ENCODE measurements around the gene PRXL2A. TPM values are rescaled to one million over a fixed set of nuclear protein-coding genes. Genes with fewer than 3 reads are reported as not detected.

PRXL2A gene
- total RNA-seq, 1 donor from 2014 or later = 87.0 TPM

DNA sequence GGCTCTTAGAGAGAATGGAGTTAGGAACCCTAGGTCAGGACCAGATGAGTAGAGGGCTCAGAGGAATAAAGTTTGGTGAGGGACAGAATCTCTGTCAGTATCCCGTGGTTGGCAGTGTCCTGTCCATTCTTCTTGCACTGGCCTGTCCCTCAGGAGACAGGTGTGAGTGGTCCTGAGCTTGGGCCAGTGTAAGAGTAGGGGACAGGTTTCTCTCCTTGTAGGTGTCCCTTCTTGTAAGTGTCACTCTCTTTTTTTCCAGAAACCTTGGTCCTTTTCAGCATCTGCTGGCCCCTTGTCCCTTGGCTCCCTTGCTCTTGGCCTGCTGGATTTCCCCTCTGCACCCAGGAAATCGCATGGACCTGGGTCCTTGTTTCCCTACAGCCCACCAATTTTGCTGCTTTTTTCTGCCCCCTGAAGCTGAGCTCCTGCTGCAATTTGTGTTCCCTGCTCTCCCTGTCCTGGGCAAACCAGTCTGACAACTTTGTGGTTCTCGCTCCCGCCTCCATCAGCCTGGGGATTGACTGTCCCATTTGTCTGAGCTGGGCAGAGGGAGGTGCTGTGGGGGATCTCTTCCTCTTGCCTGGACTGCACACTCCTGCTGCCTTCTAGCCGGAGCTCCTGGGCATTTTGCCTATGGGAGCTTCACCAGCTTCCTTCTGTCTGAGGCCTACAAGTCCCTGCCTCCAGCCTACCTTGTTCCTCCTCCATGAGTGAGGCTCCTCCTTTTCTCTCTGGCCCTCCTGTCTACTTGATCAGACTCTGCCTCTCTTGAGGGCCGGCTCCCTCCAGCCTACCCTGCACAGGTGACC lies 52.3 kb downstream of the PRXL2A start:
- DNase-seq (ENCODE audit: low read depth, low spot score) = no peak

DNA sequence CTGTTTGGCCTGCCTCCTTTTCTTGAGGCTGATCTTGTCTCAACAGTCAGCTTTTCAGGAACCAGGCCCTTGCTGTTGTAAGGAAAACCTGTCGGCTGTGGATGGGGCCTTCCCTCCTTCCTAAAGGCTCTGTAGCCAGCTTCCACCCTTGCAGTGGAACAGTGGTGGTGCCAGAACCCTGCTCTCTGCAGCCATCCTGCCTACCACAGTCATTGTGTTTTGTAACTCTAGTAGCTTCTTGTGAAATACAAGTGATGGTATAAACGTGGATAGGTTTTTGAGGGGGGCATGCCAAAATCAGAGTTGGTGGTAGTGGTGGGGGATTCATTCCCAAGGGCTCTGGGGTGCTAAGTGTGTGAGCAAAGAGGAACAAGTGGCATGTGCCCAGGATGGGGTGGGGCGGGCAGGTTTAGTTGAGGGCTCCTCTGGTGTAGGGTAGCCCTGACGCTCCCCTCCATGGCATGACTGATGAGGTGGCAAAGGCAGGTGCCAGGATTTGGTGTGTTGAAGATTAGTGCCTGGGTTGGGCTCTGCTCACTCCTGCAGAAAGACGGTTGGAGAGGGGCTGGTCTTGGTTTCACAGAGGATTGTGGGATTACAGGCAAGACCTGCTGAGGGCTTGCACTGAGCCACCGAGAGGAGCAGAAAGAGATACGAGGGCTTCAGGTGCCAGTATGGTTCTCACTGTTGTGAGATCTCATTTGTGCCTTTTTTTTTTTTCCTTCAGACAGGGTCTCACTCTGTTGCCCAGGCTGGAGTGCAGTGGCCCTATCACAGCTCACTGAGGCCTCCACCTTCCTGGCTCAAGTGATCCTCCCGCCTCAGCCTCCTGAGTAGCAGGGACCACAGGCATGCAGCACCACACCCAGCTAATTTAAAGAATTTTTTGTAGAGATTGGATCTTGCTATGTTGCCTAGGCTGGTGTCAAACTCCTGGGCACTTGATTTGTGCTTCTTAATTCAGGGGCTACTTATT lies 53.1 kb downstream of the PRXL2A start:
- no peak for DNase-seq (ENCODE audit: low read depth, low spot score)

DNA sequence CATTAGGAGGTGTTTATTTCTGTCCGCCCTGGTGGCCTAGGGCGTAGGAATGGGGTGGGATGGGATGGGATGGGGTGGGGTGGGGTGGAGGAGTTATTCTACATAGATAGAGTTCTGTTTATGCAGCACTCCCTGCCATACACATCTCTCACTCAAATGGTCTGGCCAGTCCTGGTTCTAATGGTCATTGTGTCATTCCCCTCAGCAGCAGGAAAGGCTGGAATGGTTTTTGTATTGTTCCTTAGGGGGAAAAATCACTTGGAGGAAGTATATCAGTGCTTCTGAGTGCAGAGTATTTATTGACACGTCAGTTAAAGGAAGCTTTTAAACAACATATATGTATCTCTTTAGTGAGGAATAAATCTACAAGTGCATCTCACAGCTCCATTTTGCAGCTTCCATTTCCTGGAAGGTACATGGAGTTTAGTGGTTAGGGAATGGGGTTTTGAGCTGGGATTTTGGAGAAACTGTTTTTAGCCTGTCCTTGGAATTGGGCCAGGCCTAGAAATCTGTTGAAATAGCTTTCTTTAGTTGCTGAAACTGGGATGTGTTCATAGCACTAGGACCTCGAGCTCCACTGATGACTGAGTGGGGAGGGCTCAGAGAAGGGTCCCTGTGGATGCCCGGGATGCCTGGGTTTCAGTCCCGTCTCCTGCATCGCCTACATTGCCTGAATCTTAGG lies 54.1 kb downstream of the PRXL2A start:
- no peak for DNase-seq (ENCODE audit: low read depth, low spot score)

DNA sequence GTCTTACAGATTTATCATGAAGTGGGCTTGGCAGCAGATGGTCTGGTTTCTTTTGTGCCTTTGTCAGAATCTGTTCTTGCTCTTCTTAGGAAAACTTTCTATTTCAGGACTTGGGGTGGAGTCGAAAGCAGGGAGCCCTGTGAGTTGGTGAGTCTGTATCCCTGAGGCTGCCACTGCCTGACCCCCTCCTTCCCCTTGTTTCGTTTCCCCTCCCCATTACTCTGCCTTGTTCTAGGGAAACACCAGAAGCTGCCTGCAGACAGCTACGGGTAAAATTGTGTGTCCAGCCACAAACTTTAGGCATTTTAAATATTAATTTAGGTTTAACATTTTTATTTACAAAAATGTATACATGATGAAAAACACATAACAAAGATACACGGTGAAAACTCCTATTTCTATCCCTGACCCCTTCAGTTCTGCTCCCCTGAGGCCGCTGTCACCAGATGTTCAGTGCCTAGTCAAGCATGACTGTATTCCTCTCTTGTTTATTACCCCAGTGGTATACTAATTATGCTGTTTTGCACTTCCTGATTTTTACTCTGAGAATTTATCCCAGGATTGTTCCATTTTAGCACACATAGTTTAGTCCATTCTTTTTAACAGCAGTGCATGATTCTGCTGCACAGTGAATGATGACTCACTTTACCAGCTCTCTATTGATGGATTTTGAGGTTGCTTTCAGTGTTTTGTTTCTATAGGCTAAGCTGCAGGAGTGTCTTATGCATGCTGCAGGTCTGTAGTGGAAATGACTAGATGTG lies 54.8 kb downstream of the PRXL2A start:
- no peak for DNase-seq (ENCODE audit: low read depth, low spot score)

DNA sequence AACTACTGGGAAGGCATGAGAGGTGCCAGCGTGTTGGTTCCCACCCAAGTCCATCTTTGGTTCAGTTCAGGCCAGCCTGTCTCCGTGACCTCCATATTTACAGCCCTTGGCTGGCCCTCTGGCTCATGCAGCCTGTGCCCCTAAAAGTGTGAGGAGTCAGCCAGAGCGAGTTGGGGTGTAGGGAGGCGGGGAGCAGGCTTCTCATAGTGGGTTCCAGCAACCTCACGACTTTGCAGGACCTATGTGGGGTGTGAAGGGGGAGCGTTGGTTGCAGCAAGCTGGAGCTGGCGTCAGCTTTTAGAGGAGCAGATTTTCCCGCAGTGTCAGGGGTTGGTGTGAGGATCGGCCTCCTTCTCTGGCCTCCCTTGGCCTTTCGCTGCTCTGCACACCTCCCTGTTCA lies 55.5 kb downstream of the PRXL2A start:
- DNase-seq (ENCODE audit: low read depth, low spot score) = no peak

DNA sequence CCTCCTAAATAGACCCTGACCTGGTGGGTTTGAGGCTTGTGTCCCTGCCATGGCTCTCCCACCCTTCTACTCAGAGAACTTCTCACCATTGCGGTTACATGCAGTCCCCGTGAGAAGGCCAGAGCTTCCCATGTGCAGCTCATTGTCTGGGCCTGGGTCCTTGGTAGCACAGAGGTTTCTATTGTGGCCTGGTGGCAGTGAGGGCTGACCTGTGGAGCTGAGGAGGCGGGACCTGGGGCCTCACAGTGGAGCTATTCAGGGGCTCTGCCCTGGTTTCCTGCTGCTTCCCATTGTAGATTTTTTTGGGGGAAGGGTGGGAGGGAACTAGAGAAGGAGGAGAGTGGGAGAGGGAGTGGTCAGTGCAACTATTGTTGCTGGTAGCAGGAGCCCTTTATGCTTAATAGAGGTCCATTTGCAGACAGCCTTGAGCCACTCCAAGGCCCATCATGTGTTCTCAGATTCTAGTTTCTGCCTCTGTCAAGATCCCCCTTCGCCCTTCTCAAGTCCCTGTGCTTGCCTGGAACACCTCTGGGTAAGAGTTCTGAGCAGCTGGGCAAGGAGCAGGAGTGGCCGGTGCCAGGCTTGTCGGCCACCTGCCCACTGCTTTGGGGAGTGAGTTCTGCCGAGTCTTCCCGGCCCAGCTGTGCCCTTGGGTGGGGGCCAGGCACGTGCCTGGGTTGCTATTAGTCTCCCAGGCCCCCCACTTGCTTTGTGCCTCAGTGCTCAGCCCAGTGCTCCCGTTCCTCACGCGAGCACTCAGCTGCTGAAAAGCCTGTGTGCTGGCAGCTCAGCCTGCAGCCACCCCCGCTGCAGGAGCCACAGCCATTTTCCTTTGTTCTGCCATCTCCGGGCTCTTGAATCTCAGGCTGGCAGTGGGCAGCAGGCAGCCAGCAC lies 56.5 kb downstream of the PRXL2A start:
- DNase-seq (ENCODE audit: low read depth, low spot score) = no peak

DNA sequence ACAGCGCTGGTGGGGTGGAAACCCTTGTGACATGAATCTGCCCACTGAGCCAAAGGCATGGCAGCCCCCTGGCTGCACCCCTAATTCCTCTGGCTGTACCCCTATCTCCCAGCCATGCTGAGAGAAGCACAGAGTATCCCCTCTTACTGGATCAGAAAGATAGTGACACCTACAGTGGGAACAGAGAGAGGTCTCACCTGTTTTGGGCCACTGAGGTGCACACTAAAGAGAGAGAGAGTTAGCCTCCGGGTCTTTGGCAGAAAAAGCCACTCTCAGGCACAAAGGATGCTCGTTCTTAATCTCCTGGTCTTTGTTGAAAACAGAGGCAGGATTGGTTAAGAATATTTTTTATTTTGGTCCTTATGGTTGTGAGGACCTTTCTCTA lies 57.1 kb downstream of the PRXL2A start:
- no peak for DNase-seq (ENCODE audit: low read depth, low spot score)

DNA sequence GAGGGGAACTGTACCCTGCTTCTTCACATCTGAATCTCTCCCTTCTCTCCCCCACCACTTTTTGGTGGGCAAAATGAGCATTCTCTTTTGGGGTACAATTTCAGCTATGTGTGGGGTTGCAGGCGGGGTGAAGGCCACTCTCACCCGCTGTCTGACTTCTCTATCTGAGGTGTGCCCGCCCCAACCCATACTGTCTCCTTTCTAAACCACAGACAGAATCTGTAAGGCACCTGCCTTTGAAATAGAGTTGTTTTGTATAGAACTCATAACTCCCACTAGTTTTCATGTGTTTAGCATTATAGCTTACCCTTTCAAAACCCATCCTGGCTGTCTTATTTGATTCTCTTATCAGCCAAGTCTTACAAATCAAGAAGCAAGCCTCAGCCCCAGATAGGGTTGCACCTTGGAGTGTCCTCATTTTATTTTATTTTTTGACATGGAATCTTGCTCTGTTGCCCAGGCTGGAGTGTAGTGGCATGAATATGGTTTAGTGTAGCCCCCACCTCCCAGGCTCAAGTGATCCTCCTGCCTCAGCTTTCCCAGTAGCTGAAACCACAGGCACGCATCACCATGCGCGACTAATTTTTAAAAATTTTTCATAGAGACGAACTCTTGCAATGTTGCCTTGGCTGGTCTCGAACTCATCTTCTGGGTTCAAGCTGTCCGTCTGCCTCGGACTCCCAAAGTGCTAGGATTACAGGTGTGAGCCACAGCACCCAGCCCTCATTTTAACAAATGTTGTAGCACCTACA lies 57.7 kb downstream of the PRXL2A start:
- no peak for DNase-seq (ENCODE audit: low read depth, low spot score)

DNA sequence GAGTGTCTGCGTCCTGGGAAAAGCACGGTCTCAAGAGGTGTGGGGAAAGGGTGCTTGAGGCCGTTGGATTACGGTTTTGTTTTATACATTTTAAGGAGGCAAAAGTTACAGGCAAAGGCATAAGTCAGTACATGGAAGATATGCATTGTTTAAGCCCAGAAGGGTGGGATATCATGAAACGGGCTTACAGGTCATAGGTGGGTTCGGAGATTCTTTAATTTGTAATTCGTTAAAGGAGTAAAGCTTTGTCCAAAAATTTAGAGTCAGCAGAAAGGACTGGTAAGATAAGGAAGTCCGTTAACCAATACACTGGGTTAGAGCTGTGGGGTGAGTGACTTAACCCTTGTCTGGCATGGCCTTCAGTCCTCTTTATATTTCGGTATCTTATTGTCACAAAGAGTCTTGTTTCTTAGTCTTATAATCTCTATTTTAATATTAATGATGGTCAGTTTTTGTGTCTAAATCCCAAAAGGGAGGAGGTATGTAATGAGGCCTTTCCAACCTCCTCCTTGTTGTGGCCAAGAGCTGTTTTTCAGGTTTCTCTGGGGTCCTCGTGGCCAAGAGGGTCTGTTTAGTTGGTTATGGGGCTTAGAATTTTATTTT lies 58.5 kb downstream of the PRXL2A start:
- DNase-seq (ENCODE audit: low read depth, low spot score) = no peak

DNA sequence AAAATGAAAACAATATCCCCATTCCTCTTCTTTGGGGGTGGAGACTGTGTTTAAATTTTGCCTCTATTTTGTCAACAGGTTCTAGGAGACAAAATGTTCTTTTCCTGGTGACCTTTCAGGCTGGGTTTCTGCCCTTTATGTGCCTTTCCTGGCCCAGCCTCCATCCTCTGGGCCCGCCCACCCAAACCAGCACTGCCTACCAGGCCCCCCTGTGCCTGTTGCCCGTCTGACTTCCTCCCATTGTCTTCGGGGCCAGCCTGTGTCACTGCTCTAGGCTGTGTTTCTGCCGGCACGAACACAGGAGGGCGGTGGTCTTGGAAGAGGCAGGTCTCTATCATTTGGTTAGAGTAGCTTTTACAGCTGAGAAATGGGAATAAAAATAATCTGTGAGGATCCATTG lies 59.7 kb downstream of the PRXL2A start:
- peak; percentile 60 for DNase-seq (ENCODE audit: low read depth, low spot score)

DNA sequence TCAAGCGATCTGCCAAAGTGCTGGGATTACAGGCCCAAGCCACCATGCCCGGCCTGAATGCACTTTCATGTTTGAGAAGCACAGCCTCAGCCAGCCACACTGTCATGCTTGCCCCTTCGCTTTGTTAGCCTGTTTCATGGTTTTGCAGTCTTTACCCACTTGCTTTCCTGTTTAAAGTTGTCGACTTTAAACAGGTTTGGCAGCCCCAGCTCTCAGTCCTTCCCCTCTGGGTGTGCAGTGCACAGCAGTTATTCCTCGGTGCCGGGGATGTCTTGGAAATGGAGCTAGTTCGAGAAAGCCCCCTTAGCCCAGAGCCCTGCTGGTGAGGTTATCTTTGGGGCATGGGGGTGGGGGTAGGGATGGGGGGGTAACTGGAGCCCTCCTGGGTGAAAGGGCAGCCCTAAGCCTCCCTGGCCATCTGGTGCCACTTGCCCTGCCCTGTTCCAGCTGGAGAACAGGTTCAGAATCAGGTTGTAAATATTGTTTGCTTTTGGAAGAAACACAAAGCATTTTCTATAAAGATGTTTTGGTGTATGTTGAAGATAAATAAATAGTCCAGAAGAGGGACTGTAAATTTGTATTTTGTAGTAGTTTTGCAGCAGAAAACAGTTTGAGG lies 60.6 kb downstream of the PRXL2A start:
- no peak for DNase-seq (ENCODE audit: low read depth, low spot score)

DNA sequence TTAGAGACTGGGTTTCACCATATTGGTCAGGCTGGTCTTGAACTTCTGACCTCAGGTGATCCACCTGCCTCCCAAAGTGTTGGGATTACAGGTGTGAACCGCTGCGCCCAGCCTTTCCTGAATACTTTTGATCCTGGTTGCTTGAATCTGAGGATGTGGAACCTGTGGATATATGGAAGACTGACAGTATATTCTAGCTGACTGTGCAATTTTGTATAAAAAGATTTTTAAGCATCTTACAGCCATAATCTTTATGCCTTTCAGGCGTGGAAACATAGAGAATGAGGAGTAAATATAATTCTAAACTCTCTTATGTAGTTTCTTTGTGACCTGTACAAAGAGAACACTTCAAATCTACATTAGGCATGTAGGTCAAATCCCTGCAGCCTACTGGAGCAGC lies 61.9 kb downstream of the PRXL2A start:
- no peak for DNase-seq (ENCODE audit: low read depth, low spot score)

DNA sequence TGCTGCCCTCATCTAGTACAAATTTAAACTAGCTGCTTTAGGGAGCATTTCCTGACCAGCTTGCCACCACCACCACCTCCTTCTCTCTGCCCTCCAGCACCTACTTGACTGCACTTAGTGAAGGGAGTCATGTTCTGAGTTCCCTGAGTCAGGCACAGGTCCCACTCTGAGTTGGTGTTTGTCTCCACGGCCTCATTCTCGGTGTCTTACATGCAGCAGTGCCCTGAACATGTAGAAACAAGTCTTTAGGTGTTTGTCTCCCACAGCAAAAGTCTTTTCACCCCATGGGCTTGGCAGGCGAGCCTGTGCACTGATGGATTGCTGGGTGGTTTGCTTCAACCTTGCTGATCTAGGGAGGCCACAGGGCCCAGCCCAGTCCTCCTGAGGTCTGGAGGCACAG lies 62.6 kb downstream of the PRXL2A start:
- DNase-seq (ENCODE audit: low read depth, low spot score) = no peak

DNA sequence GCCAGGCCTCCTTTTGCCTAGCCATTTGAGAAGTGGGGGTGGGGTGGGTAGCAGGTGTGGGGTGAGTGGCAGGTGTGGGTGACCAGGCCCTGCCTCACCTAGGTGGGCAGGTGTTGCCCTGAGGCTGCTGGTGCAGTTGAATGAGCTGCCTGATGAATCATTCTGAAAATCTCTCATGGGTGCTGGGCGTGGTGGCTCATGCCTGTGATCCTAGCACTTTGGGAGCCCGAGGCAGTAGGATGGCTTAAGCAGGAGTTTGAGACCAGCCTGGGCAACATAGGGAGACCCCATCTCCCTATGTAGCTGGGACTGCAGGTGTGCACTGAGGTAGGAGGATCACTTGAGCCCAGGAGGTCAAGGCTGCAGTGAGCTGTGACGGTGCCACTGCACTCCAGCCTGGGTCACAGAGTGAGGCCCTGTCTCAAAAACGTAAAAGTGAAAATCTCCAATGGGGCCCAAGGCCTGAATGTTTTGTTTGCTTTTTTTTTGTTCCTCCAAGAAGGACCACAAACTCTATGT lies 63.4 kb downstream of the PRXL2A start:
- no peak for DNase-seq (ENCODE audit: low read depth, low spot score)

DNA sequence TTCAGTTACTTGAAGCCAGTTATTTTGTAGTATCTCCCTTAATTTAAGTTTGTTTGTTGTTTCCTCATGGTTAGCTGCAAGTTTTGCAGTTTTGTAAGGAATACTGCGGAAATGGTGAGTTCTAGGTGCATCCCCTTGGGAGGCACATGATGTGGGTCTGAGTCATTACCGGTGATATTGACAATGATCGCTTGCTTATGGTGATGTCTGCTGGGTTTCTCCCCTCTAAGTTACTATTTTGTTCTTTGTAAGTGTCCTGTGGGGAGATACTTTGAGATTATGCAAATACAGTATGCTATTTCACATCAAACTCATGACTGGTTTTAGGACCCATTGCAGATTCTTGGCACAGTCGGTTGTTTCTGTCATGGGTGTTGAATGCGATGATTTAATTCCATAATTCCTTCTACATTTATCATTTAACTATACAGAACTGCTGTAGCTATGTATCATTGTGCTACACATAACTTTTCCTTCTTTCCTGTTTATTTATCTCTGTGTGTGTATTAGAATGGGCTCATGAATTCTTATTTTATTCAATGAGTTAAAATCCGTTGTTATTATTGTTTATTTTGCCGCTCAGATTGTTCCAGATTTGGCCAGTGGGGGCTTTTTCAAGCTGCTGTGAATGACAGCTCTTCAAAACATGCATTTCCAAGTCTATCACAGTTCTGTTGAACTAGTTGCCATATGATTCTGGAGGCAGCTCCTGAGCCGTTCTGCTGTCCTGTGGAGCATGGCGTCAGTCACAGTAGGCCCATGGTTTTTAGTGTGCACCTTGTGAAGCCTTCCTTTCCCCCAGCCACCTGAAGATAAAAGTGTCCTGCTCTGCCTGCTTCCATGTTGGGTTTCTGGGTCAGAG lies 64.1 kb downstream of the PRXL2A start:
- DNase-seq (ENCODE audit: low read depth, low spot score) = peak; percentile 61

DNA sequence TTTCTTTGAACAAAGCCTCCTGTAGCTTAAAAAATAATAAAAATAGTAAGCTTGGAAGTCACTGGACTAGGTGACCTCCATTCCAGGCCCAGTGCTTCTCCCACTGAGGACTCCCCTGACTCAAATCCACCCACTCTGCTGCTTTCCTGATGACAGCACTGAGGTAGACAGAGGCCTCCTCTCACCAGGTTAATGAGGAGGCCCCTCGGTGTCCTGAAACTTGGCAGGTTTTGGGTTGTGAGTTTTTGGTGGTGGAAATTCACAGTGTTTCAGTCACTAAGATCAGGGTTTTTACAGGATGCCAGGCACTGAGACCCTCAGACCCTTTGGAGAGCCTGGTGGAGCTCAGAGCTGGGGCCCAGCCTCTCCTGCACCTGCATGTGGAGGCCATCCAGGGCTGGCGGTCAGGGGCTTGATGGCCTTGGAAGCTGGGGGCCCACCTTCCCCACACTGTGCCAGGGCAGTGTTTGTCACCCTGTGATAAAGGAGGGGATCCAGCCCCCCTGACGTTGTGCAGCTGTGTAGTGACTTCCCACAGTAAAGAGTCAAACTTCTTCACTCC lies 64.8 kb downstream of the PRXL2A start:
- no peak for DNase-seq (ENCODE audit: low read depth, low spot score)

Data from pulmonary artery endothelial cell (primary cell).